HPDE6-E6E7 (cell line): Measurements from ENCODE around the gene CMTR1.
A peak's percentile ranks its signal among the peaks of the same experiment; 100 is the strongest.
"Not testable (repeated sequence)": the region's sequence is repeated elsewhere in the genome, so short reads cannot be mapped to it uniquely, and the experiment has no call there.

Experiments
- DNase-seq: peaks from one replicate; pipeline ENCODE4 v3.0.0; 2011; ENCODE audit warnings: missing footprints; ENCODE audit errors: extremely low spot score

The CMTR1 gene, protein sequence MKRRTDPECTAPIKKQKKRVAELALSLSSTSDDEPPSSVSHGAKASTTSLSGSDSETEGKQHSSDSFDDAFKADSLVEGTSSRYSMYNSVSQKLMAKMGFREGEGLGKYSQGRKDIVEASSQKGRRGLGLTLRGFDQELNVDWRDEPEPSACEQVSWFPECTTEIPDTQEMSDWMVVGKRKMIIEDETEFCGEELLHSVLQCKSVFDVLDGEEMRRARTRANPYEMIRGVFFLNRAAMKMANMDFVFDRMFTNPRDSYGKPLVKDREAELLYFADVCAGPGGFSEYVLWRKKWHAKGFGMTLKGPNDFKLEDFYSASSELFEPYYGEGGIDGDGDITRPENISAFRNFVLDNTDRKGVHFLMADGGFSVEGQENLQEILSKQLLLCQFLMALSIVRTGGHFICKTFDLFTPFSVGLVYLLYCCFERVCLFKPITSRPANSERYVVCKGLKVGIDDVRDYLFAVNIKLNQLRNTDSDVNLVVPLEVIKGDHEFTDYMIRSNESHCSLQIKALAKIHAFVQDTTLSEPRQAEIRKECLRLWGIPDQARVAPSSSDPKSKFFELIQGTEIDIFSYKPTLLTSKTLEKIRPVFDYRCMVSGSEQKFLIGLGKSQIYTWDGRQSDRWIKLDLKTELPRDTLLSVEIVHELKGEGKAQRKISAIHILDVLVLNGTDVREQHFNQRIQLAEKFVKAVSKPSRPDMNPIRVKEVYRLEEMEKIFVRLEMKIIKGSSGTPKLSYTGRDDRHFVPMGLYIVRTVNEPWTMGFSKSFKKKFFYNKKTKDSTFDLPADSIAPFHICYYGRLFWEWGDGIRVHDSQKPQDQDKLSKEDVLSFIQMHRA

DNA sequence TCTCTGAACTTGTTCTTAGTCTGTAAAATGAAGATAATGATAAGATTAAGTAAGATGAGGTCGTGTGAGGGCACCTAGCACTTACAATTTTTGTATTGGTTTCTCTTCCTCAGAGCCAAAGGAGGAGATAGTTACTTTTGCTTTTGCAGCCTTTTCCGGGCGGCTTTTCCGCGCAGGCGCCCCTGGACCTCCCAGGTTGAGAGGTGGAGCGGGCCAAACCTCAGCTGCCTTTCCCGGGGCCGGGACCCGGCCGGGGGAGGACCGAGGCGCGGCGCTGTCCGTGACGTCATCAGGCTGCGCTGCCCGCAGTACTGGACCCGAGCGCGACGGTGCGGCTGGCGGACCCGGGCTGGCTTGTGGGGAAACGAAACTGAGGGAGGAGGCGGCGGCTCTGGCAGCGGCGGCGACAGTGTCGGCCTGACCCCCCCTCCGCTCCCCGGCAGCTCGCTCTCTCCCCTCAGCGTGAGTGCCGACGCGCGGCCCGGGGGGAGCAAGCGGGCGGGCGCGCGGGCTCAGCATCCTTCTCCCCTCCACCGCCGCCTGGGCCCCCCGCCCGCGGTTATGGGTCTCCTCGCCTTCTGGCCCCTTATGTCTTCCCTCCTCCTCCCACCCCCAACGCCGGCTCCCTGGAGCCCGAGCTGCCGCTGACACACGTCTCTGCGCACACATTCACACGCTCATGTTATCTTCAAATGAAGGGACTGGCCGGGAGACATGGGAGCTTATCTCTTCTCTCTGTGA is at the start of gene CMTR1:
Gene CMTR1, plus strand, starts transcription at position 306 of the 741 bp plus-strand sequence. CDS start 2,409 bp downstream, outside the sequence.
- peak; percentile 97 for DNase-seq

DNA sequence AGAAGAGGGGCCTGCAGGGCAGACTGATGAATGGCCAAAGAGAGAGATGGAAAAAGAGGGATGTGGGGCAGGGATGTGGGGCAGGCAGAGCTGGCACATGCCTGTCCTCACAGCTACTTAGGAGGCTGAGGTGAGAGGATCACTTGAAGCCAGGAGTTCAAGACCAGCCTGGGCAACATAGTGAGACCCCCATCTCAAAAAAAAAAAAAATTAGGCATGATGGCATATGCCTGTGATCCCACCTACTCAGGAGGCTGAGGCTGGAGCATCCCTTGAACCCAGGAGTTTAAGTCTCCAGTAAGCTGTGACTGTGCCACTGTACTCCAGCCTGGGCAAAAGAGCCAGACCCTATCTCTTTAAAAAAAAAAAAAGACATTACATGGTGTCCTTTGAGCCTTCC is 44.4 kb upstream of the CMTR1 start:
- DNase-seq, result no peak

DNA sequence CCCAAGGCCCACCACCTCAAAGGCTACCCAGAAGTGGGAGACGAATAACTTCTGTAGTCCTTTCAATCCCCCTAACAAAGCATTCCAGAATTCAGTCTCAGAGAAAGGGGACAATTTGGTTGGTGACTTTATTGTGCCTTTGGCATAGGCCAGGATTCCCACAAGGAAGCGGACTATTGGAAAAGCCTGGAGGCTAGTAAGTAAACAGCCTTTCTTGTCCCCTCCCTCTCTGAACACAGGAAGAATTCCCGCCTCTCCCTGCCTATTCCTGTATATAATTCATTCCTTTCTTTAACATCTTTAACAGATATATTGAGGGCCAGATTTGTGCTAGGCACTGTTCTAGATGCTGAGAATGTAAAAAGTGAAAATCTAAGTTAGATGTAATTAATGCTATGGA is 43.2 kb upstream of the CMTR1 start:
- DNase-seq, result no peak

DNA sequence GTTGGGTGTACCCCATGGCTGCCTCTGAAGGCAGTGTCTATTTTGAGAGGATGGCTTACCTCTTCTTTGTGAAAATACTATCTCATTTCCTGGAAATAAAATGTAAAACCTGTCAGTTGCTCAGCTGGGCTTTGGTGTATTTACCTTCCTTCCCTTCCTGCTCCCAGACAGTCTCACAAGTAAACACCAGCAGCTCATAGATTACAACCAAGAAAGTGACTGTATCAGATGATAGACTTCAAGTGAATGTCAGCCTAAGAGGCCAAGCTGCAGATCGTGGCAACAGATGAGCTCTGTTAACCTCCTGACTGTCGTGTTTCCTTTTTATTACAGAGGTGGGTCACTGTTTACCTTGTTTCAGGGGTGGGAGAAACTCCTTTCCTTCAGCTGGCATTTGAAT is 41.9 kb upstream of the CMTR1 start:
- no peak for DNase-seq

DNA sequence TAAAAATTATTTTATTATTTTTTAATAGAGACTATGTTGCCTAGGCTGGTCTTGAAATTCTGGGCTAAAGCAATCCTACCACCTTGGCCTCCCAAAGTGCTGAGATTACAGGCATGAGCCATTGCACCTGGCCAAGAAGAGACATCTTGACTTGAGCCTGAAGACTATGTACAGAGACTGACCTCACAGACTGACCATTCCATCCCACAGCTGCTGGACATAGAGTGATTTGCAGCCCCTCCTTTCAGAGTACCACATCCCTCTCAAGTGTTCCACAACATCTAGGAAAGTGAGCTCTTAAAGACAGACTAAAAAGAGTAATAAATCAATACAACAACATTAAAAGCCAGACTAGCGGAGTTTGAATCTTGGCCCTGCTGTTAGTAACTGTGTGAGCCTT is 40.2 kb upstream of the CMTR1 start:
- DNase-seq, result no peak

DNA sequence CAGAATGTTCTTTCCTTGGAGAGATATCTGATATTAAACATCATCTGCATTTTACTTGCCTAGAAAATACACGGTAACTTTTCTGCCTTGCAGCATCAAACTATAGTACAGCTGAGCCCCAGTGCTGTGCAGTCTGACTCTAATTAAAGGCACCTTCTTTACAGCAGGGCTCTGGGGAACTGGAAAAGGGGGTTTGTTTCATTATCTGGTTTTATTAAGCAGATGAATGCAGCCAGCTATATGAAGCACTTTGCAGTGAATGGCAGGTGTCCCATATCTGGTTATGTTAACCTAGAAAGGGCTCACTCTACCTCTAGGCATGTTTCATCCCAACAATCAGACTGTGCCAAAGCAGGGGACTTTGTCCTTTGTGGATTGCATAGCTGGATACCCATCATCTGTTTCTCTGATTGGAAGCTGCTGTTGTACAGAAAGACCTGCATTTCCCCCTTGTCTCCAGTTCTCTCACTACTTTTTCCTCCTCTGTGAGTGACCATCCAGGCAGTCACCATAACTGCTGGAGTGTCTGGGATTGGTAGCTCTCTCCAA is 39.6 kb upstream of the CMTR1 start:
- DNase-seq, result no peak

DNA sequence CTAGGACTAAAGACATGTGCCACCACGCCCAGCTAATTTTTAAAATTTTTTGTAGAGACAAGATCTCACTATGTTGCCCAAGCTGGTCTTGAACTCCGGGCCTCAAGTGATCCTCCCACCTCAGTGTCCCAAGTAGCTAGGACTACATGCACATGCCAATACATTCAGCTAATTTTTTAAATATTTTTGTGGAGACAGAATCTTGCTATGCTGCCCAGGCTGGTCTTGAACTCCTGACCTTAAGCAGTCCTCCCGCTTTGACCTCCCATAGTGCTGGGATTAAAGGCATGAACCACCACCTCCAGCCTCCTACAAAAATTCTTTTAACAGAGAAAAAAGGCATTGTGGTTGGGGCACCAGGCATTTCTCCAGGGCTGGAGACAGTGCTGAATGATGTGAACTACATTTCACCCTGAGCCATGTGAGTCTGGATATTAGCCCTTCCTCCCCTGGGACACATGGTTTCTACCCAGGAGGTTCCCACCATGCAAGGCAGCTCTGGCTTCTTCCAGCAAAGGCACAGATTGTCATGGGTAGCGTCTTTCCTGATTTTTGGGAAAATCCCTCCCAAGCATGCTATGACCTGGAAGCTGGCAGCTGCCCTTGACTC is 36.3 kb upstream of the CMTR1 start:
- no peak for DNase-seq

DNA sequence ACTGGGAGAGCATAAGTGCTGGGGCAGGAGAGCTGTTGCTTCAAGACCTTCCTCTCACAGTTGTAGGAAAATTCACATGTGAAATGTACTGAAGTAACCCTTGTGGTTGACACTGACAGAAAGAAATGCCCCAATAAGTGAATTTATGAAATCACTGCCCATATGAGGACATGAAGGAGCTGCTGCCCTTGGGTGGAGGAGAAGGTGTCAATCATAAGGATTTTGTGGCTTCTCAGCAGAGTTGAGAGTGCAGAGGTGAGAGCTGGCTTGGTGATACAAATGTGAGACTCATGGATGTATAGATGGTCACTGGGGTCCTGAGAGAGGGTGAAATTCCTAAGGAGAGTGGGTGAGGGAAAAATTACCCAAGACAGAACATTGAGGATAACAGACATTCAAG is 33.9 kb upstream of the CMTR1 start:
- DNase-seq, result no peak

DNA sequence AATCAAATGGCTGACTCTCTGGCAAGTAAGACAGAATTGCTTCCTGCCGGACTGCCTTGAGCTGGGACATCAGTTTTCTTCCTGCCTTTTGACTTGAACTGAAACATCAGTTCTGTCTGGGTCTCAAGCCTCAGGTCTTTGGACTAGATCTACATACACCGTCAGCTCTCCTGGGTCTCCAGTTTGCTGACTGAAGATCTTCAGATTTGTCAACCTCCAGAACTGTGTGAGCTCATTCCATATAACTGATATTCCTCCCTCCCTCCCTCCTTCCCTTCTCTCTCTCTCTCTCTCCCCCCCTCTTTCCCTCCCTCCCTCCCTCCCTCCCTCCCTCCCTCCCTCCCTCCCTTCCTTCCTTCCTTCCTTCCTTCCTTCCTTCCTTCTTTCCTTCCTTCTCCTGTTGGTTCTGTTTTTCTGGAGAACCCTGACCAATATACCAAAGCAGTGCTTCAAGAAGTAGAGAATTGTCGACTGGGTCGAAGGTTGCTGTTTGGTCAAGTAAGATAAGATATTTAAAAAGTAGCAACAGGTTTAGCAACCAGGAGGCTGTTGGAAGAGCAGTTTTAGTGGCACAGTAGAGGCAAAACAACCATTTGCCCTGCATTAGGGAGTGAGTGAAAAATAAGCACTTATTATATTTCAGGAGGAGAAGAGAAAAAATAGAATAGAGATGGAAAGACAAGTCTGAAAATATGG is 33.1 kb upstream of the CMTR1 start:
- no peak for DNase-seq

DNA sequence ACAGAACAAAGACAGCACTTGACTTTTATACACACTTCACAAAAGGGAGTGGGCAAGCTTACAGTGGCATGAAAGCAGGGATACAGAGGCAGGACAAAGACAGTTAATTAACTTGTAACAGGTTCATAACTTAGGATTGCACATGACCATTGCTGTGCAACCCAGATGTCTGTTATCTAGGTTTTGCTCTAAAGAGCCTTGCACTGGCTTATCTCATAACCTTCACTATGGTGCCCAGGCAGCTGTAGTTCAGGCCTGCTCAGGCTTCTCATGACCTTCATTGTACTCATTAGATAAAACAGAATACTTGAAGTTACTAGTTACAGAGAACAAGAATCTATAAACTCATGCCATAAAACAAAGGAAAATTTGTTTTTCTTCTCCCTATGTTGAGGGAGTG is 31.4 kb upstream of the CMTR1 start:
- DNase-seq, result not testable (repeated sequence)

DNA sequence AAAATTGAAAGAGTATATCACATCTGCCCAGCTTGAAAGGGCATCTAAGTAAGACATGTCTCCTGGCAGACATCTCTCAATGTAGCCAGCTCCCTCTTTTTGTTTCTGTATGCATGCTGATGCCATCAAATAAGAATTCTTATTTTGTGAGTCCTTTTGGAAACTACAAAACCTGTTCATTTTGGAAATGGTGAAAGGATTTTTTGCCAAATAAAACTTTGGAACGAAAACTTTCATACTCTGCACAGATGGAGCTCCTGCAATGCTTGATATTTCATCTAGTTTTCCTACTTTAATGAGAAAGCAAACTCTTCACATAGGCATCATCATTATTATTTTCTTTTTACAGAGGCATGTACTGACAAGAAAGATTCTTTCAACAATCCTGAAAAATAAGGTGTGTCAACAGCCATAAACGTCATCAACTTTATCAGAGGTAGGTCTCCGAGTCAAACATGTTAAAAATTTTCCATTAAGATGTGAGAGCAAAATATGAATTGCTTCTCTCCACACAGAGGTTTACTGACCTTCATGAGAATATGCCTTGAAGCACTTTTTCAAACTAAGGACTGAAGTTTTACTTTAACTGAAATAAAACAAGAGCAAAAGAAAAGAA is 26.2 kb upstream of the CMTR1 start:
- DNase-seq, result peak; percentile 38

DNA sequence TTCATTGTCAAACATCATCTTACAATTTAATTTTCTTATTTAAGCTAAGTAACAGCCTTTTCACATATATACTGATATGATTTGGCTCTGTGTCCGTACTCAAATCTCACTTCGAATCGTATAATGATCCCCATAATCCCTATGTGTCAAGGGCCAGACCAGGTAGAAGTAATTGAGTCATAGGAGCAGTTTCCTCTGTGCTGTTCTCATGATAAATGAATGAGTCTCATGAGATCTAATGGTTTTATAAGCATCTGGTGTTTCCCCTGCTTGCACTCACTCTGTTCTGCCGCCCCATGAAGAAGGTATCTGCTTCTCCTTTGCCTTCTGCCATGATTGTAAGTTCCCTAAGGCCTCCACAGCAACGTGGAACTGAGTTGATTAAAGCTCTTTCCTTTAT is 25.1 kb upstream of the CMTR1 start:
- no peak for DNase-seq

DNA sequence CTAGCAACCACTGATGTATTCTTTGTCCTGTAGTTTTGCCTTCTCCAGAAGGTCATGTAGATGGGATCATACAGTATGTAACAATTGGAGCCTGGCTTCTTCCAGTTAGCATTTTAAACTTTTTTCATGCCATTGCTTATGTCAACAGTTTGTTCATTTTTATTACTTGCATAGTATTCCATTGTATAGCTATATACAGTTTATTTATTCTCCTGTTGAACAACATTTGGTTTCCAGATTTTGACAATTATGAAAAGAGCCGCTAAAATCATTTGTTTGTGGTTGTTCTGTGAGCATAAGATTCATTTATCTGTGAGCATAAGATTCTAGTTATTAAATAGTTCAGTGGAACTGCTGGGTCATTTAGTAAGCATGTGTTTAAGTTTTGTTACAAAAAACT is 23.5 kb upstream of the CMTR1 start:
- no peak for DNase-seq

DNA sequence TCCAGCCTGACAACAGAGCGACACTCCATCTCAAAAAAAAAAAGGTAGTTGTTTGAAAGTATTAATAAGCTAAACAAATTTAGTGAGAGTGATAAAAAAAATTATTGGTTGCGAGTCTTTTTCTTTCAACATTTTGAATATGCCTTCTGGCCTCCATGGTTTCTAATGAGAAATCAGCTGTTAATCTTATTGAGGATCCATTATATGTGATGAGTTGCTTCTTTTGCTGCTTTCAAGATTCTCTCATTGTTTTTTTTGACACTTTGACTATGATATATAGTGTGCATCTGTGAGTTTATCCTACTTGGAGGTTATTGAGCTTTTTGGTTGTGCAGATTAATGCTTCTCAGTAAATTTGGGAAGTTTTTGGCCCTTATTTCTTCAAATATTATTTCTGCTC is 15.6 kb upstream of the CMTR1 start:
- DNase-seq, result no peak

DNA sequence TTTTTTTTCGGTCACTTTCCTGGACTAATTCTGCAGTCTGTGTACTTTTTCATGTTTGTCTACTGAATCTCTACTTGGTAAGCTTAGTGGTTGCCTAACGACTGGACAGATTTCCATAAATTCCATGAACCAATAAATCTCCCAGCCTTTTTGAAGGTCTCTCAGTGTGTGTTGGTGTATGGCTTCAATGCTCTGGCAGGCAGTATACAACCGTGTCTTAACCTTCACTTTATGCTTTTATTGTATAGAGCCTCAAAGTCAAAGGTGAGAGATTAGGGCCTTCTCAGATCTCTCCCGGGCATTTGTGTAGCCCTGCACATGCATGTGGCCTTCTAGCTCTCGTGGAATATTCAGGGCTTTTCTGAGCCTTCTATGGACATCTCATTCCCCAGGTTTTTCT is 14.3 kb upstream of the CMTR1 start:
- DNase-seq, result no peak

DNA sequence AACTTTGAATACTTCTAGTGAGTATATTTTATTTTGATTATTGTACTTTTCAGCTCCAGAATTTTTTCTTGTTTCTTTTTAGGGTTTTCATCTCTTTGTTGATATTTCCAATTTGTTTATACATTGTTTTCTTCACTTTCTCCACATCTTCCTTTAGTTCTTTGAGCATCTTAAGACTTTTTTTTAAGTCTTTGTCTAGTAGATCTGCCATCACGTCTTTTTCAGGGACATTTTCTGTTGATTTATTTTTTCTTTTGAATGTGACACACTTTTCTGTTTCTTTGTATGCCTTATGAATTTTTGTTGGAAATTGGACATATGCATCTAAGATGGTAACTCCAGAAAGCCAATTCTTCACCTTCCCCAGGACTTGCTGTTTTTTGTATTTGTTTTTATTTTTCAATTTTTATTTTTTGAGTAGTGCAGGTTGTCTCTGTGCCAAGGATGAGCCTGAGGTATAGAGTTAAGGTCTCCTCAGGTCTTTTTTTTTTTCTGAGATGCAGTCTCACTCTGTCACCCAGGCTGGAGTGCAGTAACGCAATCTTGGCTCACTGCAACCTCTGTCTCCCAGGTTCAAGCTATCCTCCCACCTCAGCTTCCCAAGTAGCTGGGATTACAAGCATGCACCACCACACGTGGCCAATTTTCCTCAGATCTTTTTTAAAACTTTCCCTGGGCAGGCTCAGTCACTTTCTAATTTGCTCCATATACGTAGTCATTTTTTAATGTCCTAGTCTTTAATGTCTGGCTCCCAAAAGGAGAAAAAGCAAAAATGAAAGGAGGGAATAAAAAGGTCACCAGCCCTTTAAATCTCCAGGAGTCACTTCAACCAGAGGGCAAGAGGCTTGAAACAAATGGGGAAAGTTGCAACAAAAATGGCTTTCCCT is 6.7 kb upstream of the CMTR1 start:
- no peak for DNase-seq

DNA sequence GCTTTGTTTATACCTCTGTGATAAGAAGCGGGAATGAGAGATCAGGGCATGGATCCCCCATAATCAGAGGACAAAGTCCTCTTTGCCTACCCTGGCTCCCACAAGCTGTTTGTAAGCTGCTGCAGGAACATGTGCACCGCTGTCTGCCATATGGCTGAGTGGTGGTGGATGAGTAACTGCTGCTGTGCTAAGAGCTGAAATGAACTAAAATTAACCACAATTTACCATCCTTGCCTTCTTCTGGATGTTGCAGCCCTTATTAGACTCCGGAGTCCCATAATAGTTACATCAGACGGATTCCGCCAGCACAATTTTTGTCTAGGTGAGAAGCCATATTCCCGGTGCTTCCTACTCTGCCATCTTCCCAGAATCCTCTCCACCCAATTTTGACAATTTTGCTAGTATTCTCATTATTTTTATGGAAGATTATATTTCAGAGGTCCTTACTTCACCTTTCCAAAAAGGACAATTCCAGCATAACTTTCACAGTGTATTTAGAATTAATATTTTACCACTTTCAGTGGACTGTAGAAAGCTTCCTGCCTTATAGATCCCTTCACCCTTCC is 6.0 kb upstream of the CMTR1 start:
- DNase-seq, result no peak

DNA sequence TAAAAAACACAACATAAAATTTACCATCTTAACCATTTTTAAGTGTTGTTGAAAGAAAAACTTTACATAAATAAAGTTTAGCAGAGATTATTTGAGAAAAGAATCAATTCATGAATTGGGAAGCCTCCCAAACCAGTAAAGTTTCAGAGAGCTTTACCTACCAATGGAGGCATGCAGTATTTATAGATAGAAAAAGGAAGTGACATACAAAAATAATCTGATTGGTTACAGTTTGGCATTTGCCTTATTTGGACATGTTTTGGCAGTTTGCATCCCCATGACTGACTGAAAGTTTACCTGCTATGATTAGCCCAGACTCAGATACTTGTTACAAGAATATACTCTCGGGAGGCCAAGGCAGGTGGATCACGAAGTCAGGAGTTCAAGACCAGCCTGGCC is 3.7 kb upstream of the CMTR1 start:
- DNase-seq, result no peak

DNA sequence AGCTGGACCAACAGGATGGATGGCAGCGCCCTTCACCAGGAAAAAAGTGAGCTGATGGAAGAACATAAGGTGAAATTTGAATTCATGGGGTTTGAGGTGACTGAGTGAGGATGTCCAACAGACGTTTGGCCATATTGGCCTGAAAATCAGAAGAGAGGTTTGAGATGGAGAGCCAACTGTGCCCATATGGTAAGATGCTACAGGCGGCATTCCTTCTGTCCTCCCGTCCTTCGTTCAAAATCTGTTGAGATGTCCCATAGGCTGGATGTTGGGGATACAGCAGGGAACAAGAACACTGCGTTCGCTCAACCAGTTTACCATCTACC is 468 bp upstream of the CMTR1 start:
- DNase-seq, result peak; percentile 4
